Upper lobe of right lung (tissue), 1 donor: ENCODE results near the gene GPR78. TPM values are rescaled to one million over a fixed set of nuclear protein-coding genes. Genes with fewer than 3 reads are reported as not detected.

Source experiments
- ATAC-seq: fragments of 200-7000 bp; cut with Tn5 transposase; one replicate; pipeline ENCODE4 v1.9.1; 2020; ENCODE audit warnings: mild to moderate bottlenecking, moderate library complexity
- DNase-seq: peaks from one replicate; pipeline ENCODE4 v3.0.0-alpha.2; 2020
- H3K27ac ChIP-seq: fragments of 200-600 bp; one replicate; pipeline ENCODE4 v1.8.0; 2022
- H3K27me3 ChIP-seq: fragments of 200-600 bp; one replicate; pipeline ENCODE4 v1.8.0; 2022; ENCODE audit warnings: mild to moderate bottlenecking
- H3K36me3 ChIP-seq: fragments of 200-600 bp; one replicate; pipeline ENCODE4 v1.8.0; 2022
- H3K4me1 ChIP-seq: fragments of 200-600 bp; one replicate; pipeline ENCODE4 v1.8.0; 2022
- H3K4me3 ChIP-seq: fragments of 200-600 bp; one replicate; pipeline ENCODE4 v1.8.0; 2022; ENCODE audit warnings: mild to moderate bottlenecking
- H3K9me3 ChIP-seq: fragments of 200-600 bp; one replicate; pipeline ENCODE4 v1.8.0; 2022
- intact Hi-C: fragments of 100-400 bp; cut with DNase I; formaldehyde crosslinking; loops from one replicate; pipeline ENCODE4 v1.11.0; 2022
- total RNA-seq: library from RNA; stranded (reverse); fragmentation: NEBNext Ultra II Directional; extraction: Animal tissue kit (Norgen Biotek cat#: 25700); gene quantifications from one replicate; pipeline ENCODE4 v1.2.1, GENCODE V29; 2021
- TF ChIP-seq, protein P1 (sequence below): fragments of 200-600 bp; IDR thresholded peaks from one replicate; pipeline ENCODE4 v1.8.0; 2022; ENCODE audit warnings: antibody characterized with exemption
- donor health status: DM: no; HTN: yes; CAD: no; lungs with severe emphysema.

GPR78 gene
- total RNA-seq, 1 donor from 2014 or later: 0.23 TPM

DNA sequence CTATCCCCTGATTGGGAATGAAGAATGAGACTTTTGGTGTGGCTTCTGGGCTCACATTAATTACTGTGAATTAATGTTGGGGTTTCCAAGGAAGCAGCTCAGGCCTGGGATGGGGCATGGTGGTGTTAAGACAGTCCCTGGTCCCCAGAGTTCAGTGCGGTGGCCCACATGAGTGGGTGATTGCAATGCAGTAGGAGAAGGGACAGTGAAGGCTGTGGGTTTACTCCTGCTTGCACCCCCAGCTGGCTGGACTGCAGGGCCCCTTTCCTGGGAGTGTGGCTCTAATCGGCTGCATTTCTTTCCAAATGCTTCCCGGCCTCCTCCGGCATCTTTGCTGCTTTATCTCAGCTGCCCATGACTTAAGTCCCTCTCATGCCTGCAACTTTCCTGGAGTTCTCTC, 28.2 kb upstream of the GPR78 start:
- Histone ChIP-seq H3K36me3 (no peaks in the 10 kb centered on the region), H3K4me3 (no peak overlapping the region), H3K9me3 (no peaks in the 10 kb centered on the region), H3K27me3 (no peaks in the 10 kb centered on the region), H3K4me1 (no peaks in the 10 kb centered on the region), H3K27ac (no peak overlapping the region)
- TF ChIP-seq, protein P1, sequence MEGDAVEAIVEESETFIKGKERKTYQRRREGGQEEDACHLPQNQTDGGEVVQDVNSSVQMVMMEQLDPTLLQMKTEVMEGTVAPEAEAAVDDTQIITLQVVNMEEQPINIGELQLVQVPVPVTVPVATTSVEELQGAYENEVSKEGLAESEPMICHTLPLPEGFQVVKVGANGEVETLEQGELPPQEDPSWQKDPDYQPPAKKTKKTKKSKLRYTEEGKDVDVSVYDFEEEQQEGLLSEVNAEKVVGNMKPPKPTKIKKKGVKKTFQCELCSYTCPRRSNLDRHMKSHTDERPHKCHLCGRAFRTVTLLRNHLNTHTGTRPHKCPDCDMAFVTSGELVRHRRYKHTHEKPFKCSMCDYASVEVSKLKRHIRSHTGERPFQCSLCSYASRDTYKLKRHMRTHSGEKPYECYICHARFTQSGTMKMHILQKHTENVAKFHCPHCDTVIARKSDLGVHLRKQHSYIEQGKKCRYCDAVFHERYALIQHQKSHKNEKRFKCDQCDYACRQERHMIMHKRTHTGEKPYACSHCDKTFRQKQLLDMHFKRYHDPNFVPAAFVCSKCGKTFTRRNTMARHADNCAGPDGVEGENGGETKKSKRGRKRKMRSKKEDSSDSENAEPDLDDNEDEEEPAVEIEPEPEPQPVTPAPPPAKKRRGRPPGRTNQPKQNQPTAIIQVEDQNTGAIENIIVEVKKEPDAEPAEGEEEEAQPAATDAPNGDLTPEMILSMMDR: no peak
- peak; percentile 27 for DNase-seq
- ATAC-seq: no peak
- intact Hi-C loops: no loop called here

DNA sequence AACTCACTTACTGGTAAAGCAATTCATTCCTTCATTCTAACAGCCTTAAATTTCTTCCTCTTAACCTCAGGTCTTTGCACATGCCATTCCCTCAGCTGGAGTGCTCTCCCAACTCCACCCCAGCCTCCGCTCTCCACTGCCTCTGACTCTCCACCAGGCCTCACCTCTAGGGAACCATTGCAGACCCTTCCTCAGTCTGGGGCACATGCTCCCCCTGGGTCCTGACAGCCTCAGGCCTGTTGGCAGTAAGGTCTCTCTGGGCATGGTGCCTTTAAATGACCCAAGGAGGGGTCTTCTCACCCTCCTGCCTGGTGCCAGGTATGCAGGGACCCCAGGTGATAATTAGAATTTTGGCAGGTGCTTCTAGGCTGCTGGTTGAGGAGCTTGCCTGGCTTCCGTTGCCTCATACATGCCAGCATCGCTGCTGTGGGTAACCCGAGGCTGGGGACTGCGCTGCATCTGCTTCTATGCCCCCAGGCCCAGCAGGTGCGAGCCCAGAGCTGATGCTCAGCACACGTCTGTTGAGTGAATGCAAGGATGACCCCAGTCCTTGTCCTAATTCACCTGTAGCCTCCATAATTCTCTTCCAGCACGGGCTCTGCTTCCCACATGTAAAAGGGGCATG, 27.5 kb upstream of the GPR78 start:
- Histone ChIP-seq H3K9me3 (no peaks in the 10 kb centered on the region), H3K27me3 (no peaks in the 10 kb centered on the region), H3K4me1 (no peaks in the 10 kb centered on the region), H3K4me3 (no peak overlapping the region), H3K27ac (no peak overlapping the region), H3K36me3 (no peaks in the 10 kb centered on the region)
- ATAC-seq: no peak
- DNase-seq: peak; percentile 21
- TF ChIP-seq, protein P1: no peak
- intact Hi-C loops: no loop called here

DNA sequence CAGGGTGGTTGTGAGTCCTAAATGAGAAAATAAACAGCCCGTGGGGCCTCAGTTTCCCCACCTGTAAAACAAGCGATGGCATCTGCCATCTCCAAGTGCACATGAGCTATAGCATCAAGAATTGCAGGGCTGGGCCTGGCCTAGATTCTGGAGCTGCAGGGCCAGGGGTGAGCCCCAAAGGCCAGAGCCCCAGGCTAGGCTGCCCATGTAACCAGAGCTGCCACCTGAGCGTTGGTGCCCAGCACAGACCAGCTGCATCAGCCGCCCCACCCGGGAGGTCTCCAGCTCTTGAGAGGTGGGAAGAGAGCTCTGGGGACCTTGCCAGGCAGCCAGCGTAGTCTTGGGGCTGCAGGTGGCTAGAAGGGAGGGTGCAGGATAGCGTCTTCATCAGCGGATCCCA, 27.0 kb upstream of the GPR78 start:
- H3K9me3 ChIP-seq: no peaks in the 10 kb centered on the region
- TF ChIP-seq, protein P1: no peak
- ATAC-seq (no peak), DNase-seq (no peak)
- intact Hi-C loops: no loop called here
- no peak overlapping the region for H3K27ac ChIP-seq
- no peaks in the 10 kb centered on the region for H3K4me1 ChIP-seq
- H3K36me3 ChIP-seq: no peaks in the 10 kb centered on the region
- H3K27me3 ChIP-seq: no peaks in the 10 kb centered on the region
- H3K4me3 ChIP-seq: no peak overlapping the region

DNA sequence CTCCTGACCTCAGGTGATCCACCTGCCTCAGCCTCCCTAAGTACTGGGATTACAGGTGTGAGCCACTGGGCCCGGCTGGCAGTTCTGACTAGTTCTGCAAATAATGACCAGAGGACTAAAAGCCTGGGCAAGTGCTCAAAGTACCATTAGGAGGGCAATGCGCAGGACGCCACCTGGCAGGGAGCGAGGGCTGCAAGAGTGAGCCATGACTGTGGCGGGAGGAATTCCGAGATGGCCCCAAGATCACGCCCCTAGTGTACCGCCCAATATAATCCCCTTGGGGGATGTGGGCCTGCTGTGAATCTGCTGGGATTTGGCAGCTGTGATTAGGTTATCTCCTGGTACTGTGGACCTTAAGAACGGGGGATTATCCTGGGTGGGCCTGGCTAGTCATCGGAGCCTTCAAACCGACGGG, 26.2 kb upstream of the GPR78 start:
- no peak for ATAC-seq

DNA sequence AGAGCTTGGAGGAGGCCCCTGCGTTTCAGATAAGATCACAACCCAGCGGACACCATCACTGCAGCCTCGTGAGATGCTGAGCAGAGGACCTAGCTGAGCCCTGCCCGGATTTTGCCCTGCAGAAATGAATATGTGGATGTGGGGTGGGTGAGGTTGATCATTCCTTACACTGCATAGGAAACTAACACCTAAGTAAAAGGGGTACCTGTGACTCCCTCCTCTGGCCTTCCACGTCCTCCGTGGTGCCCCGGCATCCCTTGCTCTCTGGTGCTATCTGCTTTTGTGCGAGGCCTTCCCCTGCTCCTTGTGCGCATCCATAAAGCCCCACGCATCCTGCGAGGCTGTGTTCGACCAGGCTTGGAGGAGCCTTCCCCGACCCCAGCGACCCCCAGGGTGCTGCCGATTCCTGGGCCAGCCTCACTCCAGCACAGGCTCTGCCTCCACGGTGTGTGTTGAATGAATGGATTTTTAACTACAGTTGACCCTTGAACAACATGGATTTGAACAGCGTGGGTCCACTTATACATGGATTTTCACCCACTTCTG, 25.6 kb upstream of the GPR78 start:
- H3K27ac ChIP-seq: no peak overlapping the region
- DNase-seq: peak; percentile 31
- H3K27me3 ChIP-seq: no peaks in the 10 kb centered on the region
- no peaks in the 10 kb centered on the region for H3K36me3 ChIP-seq
- TF ChIP-seq, protein P1: no peak
- ATAC-seq: no peak
- no peaks in the 10 kb centered on the region for H3K9me3 ChIP-seq
- no peaks in the 10 kb centered on the region for H3K4me1 ChIP-seq
- intact Hi-C loops: no loop called here
- H3K4me3 ChIP-seq: no peak overlapping the region

More for the DNA sequence above, 26.2 kb upstream of the GPR78 start:
- Histone ChIP-seq H3K4me3 (no peak overlapping the region), H3K4me1 (no peaks in the 10 kb centered on the region), H3K27me3 (no peaks in the 10 kb centered on the region), H3K27ac (no peak overlapping the region), H3K36me3 (no peaks in the 10 kb centered on the region), H3K9me3 (no peaks in the 10 kb centered on the region)
- DNase-seq: peak; percentile 28
- TF ChIP-seq, protein P1: no peak
- intact Hi-C loops: no loop called here
